Transverse colon (tissue), 4 donors: Measurements from ENCODE around the gene C2CD3. TPM values are rescaled to one million over a fixed set of nuclear protein-coding genes. Genes with fewer than 3 reads are reported as not detected.

Experiments
- DNase-seq: peaks from one replicate; pipeline ENCODE4 v3.0.0-alpha.2; 2019
- H3K27ac ChIP-seq, 4 donors: fragments of 200-600 bp; sonication (generic); 2 replicates each; pipeline ENCODE4 v1.5.1; 2016 to 2018; ENCODE audit warnings: inconsistent platforms in 4 of 4
- H3K27me3 ChIP-seq: fragments of 200-600 bp; sonication (generic); 2 replicates; pipeline ENCODE4 v1.5.1; 2017; ENCODE audit warnings: inconsistent platforms
- H3K36me3 ChIP-seq, 4 donors: fragments of 200-600 bp; sonication (generic); 2 replicates each; pipeline ENCODE4 v1.5.1; 2017 to 2019; ENCODE audit warnings: inconsistent platforms in 4 of 4
- H3K4me1 ChIP-seq, 4 donors: fragments of 200-600 bp; sonication (generic); 2 replicates each; pipeline ENCODE4 v1.5.1; 2017 to 2020; ENCODE audit warnings: inconsistent platforms in 4 of 4
- H3K4me3 ChIP-seq, 4 donors: fragments of 200-600 bp; sonication (generic); 1 replicate in 1 of 4; 2 replicates in 3 of 4; pipeline versions ENCODE4 v1.5.1 to v1.6.1; 2017 to 2019; ENCODE audit warnings: inconsistent platforms in 4 of 4
- H3K9me3 ChIP-seq, 2 donors: fragments of 200-600 bp; sonication (generic); 2 replicates each; pipeline ENCODE4 v1.5.1; 2017 to 2019; ENCODE audit warnings: inconsistent platforms in 2 of 2
- EP300 ChIP-seq: sonication (generic); formaldehyde crosslinking; IDR thresholded peaks from one replicate; pipeline ENCODE4 v1.6.1; 2017; ENCODE audit warnings: antibody characterized with exemption, low read depth
- POLR2A ChIP-seq: fragments of 450-650 bp; IDR thresholded peaks from one replicate; pipeline ENCODE4 v1.6.1; 2016; ENCODE audit warnings: antibody characterized with exemption, mild to moderate bottlenecking, moderate library complexity
- POLR2AphosphoS5 ChIP-seq, 3 donors: sonication (generic); formaldehyde crosslinking; IDR thresholded peaks; one replicate each; pipeline ENCODE4 v1.6.1; 2016; ENCODE audit warnings: antibody characterized with exemption in 3 of 3
- whole genome bisulfite sequencing, 2 donors: methylation state at CpG; one replicate each; pipeline ENCODE4 v1.1.5; 2018; ENCODE audit warnings: low coverage in 1 of 2; 5-methylcytosine and 5-hydroxymethylcytosine counted together
- in situ Hi-C, 4 donors: fragments of 200-750 bp; cut with MboI; loops; one replicate each; pipeline versions ENCODE4 v1.15.0 to v1.15.1; 2017; ENCODE audit warnings: low sequenced_read_pairs in 3 of 4, low pct_ligation_motif_present in 1 of 4, low pct_unique_long_range_greater_than_20kb in 1 of 4
- intact Hi-C: fragments of 100-400 bp; cut with DNase I; formaldehyde crosslinking; loops from one replicate; pipeline ENCODE4 v1.15.1; 2023; ENCODE audit warnings: low total_unique reads
- total RNA-seq, 4 donors: library from RNA; depleted of rRNA; stranded (reverse); fragments of >200 nt; gene quantifications; one replicate each; pipeline ENCODE4 v1.1.0, GENCODE V29; 2016
- TF ChIP-seq, protein P1 (sequence below), 5 experiments: fragments of 200-600 bp in 3 of 5; fragments of 450-650 bp in 2 of 5; sonication (generic) in 3 of 5; IDR thresholded peaks; 1 replicate in 2 of 5; 2 replicates in 3 of 5; pipeline ENCODE4 v1.5.1; 2016 to 2017; ENCODE audit warnings: antibody characterized with exemption in 5 of 5, inconsistent platforms in 3 of 5, mild to moderate bottlenecking in 2 of 5, moderate library complexity in 1 of 5

C2CD3 gene
- total RNA-seq, 4 donors from 2014 or later = 22.2 to 52.5 (median 37.4) TPM

- H3K4me1 ChIP-seq = peaks cover 16 to 45% (median 28%) of the 10 kb centered on the region in 4 donors
- in situ Hi-C loops = no loop called here
- no peaks in the 10 kb centered on the region for H3K27me3 ChIP-seq
- no peak for DNase-seq
- TF ChIP-seq EP300 = no peak
- TF ChIP-seq, protein P1, sequence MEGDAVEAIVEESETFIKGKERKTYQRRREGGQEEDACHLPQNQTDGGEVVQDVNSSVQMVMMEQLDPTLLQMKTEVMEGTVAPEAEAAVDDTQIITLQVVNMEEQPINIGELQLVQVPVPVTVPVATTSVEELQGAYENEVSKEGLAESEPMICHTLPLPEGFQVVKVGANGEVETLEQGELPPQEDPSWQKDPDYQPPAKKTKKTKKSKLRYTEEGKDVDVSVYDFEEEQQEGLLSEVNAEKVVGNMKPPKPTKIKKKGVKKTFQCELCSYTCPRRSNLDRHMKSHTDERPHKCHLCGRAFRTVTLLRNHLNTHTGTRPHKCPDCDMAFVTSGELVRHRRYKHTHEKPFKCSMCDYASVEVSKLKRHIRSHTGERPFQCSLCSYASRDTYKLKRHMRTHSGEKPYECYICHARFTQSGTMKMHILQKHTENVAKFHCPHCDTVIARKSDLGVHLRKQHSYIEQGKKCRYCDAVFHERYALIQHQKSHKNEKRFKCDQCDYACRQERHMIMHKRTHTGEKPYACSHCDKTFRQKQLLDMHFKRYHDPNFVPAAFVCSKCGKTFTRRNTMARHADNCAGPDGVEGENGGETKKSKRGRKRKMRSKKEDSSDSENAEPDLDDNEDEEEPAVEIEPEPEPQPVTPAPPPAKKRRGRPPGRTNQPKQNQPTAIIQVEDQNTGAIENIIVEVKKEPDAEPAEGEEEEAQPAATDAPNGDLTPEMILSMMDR (IDR thresholded peaks at IDR 0.05) = no peak
- H3K27ac ChIP-seq = peak overlapping the region; percentile 89 to 95 (median 92)
- H3K4me3 ChIP-seq = peak overlapping the region; percentile 51 to 77 (median 73)
- intact Hi-C loops = no loop called here
- peaks cover 0 to 12% (median 0%) of the 10 kb centered on the region in 4 donors for H3K36me3 ChIP-seq
- 0 to 2% methylated on average over 3 to 5 of the region's 5 CpGs for WGBS, 2 donors
- H3K9me3 ChIP-seq = no peaks in the 10 kb centered on the region
These were observed 797 bp upstream of the C2CD3 start for GRCh38 chr11:74171630-74171968.

DNA sequence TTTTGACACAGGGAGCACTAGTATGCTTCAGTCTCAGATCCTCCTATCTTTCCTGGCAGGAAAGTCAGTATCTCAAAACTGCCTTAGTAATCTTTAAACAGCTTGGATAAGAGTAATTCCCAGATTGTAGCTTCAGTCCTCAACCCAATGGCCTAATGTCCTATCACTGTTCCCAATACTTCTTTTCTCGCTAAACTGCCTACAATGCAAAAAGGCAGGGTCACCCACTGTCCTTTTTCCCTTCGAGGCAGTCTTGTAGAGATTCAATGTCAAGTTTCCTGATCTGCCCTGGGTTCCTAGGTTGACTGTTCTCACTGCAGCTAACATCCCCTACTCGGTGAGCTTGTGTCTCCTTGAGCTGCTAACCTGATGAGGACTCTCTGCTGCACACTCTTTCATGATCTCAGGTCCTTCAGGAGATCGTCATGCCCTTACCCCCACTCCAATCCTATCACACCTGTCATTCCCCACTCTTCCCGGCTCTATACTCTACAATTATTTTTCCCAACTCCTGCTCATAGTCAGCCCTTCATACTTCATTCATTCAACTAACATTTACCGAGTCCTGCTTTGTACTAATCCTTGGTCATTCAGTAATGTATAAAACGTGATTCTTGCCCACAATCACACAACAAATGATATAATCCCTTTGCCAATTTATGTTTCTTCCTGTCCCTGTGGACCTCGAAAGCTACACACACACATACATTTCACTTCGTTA lies 904 bp downstream of the C2CD3 start:
- intact Hi-C loops (no loop called here), in situ Hi-C loops (no loop called here)
- no peaks in the 10 kb centered on the region for H3K9me3 ChIP-seq
- H3K27me3 ChIP-seq = no peaks in the 10 kb centered on the region
- TF ChIP-seq POLR2A (no peak), POLR2AphosphoS5 (IDR thresholded peaks at IDR 0.05) (no peak), EP300 (no peak)
- TF ChIP-seq, protein P1 (IDR thresholded peaks at IDR 0.05) = no peak
- H3K4me1 ChIP-seq = peaks cover 16 to 45% (median 28%) of the 10 kb centered on the region in 4 donors
- DNase-seq = no peak
- peak overlapping the region; percentile 89 to 95 (median 92) for H3K27ac ChIP-seq
- 4 to 9% methylated on average over 5 to 9 of the region's 9 CpGs for WGBS, 2 donors
- peak overlapping the region; percentile 72 to 81 (median 76) for H3K4me3 ChIP-seq
- peaks cover 0 to 29% (median under 1%) of the 10 kb centered on the region in 4 donors for H3K36me3 ChIP-seq

- peaks cover 16 to 41% (median 25%) of the 10 kb centered on the region in 4 donors for H3K4me1 ChIP-seq
These were observed 2.0 kb downstream of the C2CD3 start for GRCh38 chr11:74168838-74169237.

GRCh38 chr11:74162681-74163467 lies 7.9 kb downstream of the C2CD3 start:
- no peaks in the 10 kb centered on the region for H3K27me3 ChIP-seq
- peaks cover 0 to 43% (median 8%) of the 10 kb centered on the region in 4 donors for H3K36me3 ChIP-seq
- in situ Hi-C loops (no loop called here), intact Hi-C loops (no loop called here)
- WGBS, 2 donors = 79 to 90% methylated on average over 2 of the region's 2 CpGs
- H3K27ac ChIP-seq = no peak overlapping the region
- no peak for DNase-seq
- no peaks in the 10 kb centered on the region for H3K4me1 ChIP-seq
- H3K4me3 ChIP-seq = no peak overlapping the region
- H3K9me3 ChIP-seq = no peaks in the 10 kb centered on the region
- TF ChIP-seq POLR2AphosphoS5 (IDR thresholded peaks at IDR 0.05) (no peak), POLR2A (no peak), EP300 (no peak)
- TF ChIP-seq, protein P1 (IDR thresholded peaks at IDR 0.05) = no peak

More at GRCh38 chr11:74168838-74169237, 2.0 kb downstream of the C2CD3 start:
- H3K4me3 ChIP-seq = no peak overlapping the region
- H3K27me3 ChIP-seq = no peaks in the 10 kb centered on the region
- intact Hi-C loops (no loop called here), in situ Hi-C loops (no loop called here)
- H3K27ac ChIP-seq = no peak overlapping the region
- no peak for DNase-seq
- TF ChIP-seq POLR2AphosphoS5 (IDR thresholded peaks at IDR 0.05) (no peak), EP300 (no peak), POLR2A (no peak)
- TF ChIP-seq, protein P1 (IDR thresholded peaks at IDR 0.05) = no peak
- peaks cover 0 to 40% (median 3%) of the 10 kb centered on the region in 4 donors for H3K36me3 ChIP-seq
- 71 to 82% methylated on average over 3 of the region's 3 CpGs for WGBS, 2 donors
- no peaks in the 10 kb centered on the region for H3K9me3 ChIP-seq
